KBM-7 (cell line): ENCODE measurements around the gene HSD11B1.

ENCODE experiments used
- DNase-seq: peaks from one replicate; pipeline ENCODE4 v3.0.0-alpha.2; 2015
- in situ Hi-C: fragments of 300-500 bp; cut with MboI; formaldehyde crosslinking; loops from 2 replicates; pipeline ENCODE4 v1.14.3; 2020; ENCODE audit warnings: low sequenced_read_pairs, low pct_unique_long_range_greater_than_20kb, mixed read lengths

The HSD11B1 gene

DNA sequence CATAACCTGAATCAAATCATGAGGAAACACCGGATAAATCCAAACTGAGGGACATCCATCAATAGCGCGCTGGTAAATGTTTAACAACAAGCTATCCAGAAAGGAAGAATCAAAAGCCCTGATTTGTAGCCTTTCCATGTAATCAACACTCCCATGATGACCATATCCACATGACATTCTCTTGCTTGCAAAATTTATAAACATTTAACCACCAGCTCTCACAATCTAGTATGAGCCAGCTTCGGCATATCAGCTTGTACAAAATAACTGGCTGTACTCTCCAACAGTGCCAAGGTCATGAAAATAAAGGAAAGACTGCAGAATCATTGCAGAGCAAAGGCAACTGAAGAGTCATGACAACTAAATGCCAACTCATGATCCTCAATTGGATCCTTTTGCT, 15.7 kb downstream of the HSD11B1 start:
- in situ Hi-C loops, result no loop called here
- DNase-seq, result no peak

DNA sequence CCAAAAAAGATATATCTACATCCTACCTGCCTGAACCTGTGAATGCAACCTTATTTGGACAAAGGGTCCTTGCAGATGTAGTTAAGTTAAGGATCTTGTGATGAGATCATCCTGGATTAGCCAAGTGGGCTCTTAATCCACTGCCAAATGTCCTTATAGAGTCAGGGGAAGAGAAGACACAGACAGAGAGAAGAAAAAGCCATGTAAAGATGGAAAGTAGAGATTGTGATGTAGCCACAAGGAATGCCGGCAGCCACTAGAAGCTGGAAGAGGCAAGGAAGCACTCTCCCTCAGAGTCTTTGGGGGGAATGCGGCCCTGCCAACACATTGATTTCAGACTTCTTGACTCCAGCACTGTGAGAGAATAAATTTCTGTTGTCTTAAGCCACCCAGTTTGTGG, 16.2 kb downstream of the HSD11B1 start:
- no peak for DNase-seq
- in situ Hi-C loops, result no loop called here

DNA sequence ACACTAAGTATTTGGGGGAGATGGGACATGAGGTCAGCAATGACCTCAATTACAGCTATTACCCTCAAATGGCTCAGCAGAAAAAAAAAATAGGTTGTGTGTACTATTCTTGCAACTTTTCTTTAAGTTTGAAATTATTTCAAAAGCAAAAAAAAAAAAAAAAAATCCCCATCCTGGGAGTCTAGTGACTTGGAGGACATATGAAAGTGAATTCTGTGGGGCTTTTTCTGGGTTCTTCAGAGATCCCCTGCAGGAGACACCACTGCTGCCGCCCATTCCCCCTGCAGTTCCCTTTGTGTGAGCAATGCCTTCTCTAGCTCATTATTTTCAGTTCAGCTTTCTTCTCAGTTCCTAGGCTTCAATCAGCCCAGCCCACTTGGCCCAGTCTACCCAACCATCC, 16.7 kb downstream of the HSD11B1 start:
- DNase-seq, result no peak
- in situ Hi-C loops, result no loop called here

DNA sequence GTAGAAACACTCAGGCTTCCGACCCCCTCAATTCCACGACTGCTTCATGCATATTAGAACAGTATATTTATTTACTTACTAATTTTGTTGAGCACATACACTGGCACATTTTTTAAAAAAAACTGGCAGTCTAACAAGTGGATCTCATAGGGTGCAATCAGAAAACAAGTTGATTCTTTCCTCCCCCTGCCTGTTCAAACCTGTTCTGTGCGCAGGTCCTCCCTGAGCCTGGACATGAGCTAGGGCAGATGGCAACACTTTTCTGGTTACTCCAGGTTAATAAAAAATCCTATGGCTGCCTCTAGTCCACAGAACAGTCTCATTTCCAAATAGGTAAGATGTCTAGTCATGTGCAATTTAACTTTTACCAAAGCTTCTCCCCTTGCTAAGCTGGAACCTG, 18.6 kb downstream of the HSD11B1 start:
- in situ Hi-C loops, result no loop called here
- DNase-seq, result no peak

DNA sequence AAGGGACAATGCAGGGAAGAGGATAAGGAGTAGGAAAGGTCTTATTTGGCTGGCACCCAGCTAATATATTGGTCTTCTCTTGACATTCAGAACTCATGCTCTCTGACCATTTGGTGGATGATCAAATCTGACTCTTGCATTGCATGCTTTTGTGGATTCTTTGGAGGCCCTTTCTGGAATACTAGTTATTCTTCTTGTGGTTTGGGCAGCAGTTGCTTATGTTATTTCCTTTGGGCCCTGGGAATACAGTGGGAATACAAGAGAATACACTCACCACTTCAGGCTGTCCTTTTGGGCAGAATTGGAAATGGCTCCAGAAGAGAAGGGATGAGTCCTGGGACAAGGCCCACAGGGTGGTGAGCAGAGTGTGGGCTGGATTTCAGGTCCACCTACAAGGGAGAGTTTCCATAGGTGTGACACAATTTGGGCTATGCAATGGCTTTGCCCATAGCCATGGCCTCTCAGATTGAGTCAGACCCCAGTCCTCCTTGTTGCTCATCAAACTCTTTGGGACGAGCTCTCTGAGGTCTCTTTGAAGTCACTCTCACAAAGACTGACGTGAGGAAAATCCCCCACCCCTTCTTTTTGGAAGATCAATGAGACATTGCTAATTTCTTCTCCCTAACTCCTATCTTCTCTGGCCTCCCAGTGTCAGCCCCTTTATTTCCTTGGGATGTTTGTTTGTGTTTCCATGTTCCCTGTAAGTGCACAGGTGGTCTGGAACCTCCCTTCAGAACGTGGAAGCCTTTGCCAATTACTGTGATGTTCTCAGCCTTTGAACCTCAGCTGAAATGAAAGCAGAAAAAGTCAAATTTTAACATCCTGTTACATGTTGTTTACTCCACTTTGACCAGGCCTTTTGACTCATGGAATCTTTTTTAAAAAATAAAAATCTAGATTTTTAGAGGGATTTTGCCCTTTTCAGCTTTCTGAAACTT, 19.4 kb downstream of the HSD11B1 start:
- no peak for DNase-seq
- in situ Hi-C loops, result no loop called here

DNA sequence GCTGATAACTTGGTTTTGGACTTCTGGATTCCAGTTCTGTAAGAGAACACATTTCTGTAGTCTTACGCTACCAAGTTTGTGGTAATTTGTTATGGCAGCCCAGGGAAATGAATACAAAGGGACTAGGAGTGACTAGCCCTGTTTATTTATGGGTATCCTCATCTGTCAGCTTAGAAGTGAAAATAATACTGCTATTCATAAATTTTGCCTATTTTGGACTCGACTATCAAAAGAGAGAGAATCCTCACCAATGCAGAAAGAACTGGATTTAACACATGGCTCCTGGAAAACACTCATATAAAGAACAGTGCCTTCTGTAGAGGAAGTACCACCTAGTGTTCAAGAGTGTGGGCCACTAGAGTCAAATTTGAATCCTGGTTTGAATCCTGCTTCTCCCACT, 22.6 kb downstream of the HSD11B1 start:
- no peak for DNase-seq
- in situ Hi-C loops, result no loop called here

DNA sequence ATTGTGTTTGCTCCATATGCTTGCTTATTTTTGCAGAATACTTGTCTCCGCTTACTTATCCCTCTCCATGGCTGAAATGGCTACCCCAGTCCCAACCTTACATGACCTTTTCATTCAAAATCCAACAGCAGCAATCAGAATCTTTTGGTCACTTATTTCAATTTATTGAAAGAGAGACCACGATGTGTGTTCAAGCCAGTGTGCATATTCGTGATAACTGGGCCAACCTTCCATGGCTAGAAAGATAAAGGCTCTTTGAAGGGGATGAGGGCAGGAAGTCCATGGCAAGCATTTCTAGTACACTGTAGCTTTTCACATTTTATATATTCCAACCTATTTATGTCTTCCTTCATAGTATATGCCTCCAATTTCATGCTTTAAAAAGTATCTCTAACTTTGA, 23.1 kb downstream of the HSD11B1 start:
- in situ Hi-C loops, result no loop called here
- no peak for DNase-seq

DNA sequence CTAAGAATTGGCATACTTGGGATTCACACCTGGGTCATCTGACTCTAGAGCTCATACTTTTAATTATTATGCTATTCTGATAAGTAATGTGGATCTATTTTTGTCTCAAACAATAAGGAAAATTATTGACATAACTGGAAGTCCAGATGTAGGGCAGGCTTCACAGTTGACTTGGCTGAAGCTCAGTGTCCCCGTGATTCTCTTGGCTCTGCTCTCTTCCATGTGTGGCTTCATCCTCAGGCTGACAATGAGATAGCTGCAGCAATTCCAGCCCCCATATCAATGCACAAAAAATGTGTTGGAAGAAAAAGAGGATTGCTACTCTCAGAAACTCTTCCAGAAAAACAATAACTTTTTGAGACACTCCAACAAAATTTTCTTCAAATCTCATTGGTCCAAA, 23.8 kb downstream of the HSD11B1 start:
- DNase-seq, result no peak
- in situ Hi-C loops, result no loop called here

DNA sequence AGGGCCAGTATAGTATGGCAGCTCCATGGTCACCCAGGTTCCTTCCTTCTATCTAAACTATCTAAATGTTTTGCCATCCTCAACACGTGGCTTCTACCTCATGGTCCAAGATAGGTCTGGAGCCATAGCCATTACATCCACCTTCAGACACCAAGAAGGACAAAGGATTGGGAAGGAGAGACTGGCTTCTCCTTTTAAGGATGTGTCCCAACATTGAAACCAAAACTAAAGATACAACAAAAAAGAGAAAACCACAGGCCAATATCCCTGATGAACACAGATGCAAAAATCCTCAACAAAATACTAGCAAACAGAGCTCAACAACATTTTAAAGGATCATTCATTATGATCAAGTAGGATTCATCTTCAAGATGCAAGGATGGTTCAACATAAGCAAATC, 24.8 kb downstream of the HSD11B1 start:
- in situ Hi-C loops, result no loop called here
- DNase-seq, result no peak

DNA sequence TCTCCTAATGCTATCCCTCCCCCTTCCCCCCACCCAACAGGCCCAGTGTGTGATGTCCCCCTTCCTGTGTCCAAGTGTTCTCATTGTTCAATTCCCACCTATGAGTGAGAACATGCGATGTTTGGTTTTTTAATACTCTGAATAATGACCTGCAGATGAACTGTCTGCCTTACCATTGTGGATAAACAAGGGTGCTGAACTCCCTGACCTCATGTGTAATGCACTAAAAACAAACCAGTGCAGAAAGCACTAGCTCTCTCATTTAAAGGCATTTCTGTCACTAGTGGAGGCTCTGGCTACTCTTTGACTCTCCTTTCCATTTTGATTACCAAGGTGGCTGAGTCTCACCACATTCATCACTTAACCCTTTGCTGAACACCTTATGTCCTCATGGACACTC, 28.1 kb downstream of the HSD11B1 start:
- DNase-seq, result no peak
- in situ Hi-C loops, result no loop called here

DNA sequence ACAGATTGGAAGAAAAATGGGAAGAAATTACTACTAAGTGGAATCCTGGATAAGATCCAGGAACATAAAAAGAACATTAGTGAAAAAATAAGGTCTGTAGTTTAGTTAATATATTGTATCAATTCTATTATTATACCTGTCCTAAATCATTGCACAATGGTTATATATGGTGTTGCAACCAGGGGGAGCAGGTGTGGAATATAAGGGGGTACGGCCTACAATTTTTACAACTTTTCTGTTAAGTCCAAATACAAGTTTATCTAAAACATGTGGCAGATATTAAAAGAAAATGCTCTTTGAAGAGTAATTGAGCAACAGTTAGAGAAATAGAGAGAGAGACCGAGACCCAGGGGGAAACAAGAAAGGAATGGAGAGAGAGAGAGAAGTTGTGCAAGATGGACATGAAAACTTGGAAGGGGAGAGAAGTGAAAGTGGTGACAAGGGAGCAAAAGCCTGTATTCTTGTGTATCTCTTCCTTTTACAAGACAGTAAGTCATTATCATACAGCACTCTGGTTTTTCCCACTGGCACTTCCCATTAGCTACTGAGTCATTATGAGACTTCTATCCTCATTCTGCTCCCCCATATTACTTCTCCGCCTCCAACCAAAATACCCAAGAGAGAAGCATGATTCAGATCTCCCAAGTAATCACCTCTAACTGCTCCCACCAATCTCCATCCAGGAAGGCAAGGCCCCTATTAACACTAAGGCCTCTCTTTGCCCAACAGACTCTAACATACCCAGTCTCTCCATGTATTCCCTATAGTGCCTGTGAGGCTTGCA, 29.0 kb downstream of the HSD11B1 start:
- no peak for DNase-seq

DNA sequence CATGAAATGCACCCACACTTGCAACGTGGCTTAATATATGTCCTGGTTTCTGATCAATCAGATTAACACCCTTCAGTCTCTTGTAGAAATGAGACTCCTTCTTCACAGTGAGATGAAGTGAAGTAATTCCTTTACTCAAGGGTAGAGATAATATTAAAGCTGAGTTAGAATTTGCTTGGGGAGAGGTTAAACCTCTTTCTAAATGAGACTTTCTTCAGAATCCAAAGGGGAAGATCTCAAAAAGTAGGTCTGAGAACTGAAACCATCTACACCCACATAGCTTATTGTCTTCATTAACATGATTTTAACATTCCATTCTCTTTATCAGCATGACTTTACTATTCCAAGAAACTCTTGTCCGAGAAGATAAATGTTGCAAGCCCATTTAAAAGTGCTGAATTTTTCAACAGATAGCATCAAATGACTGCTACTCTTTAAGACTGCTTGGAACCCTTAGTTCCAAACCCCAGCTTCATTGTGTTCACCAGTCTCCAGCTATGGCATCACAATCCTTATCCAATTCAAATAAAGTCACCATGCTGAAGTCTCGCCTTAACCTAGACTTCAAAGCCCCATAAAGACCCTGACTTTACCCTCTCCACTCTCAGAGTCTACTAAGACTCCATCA, 32.0 kb downstream of the HSD11B1 start:
- DNase-seq, result no peak
- in situ Hi-C loops, result no loop called here

More for the DNA sequence above, 29.0 kb downstream of the HSD11B1 start:
- in situ Hi-C loops, result no loop called here

DNA sequence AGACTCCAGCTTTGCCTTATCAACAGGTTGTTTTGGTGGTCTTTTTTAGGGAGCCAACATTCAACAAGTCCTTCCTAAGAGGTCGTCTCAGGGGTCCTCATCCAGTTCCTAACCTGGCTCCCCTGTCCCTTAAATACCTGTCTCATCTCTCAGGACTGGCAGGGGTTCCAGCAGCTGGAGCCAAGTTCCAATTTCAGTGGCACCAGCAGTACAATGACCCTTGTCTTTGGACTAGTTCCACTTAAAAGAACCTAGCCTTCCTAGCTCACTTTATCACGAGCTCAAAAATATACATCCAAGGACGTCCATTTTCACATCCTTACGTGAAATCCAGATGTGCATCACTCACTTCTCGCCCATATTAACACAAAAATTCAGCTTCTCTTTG, 32.5 kb downstream of the HSD11B1 start:
- DNase-seq, result no peak
- in situ Hi-C loops, result no loop called here

DNA sequence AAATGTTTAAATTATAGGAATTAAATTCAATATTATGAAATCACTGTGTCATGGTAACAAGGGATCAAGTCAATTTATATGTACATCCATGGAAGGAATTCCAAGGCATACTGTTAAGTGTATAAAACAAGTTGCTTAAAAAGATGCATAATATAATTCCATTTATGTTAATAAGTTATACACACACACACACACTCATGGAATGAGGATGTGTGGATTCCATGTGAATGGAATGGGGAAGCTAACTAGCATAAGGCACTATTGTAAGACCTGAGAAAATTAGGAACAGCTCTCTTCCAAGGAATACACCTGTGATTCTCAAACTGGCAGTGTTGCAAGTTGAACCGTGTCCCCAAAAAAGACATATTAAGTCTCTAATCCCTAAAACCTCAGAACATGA, 33.6 kb downstream of the HSD11B1 start:
- DNase-seq, result no peak
- in situ Hi-C loops, result no loop called here

DNA sequence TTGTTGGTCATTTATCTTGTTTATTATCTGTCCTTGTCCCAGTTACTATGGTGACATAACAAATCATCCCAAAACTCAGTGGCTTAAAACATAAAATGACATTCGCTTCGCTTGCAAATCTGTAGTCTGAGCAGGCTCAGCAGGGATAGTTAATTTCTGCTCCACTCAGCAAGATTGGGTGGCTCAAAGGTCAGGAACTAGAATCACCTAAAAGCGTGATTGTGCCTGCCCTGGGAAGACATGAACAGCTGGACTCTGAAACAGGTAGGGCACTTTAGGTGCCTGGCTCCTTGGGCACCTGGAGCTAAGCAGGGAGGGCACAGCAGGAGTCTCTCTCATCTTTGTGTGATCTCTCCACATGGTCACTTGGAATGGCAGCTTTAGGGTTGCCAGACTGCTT, 36.5 kb downstream of the HSD11B1 start:
- no peak for DNase-seq
- in situ Hi-C loops, result no loop called here

DNA sequence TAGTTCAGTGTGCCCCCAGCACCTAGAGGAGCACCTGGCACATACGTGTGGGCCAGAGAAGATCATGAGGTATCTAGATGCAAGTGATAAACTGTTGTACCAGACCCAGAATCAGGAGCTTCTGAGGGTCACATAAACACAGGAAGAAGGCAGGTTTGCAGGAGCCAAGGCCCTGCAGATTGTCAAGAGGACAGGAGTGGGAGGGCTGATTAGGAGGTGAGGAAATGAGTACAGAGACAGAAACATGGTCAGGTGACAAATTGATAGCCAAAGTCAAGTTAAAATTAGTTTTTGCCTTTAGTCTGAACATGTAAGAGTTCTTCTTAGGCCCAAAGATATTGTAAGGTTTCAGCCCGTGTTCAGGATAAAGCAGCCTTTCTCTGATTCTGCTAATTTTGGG, 37.2 kb downstream of the HSD11B1 start:
- no peak for DNase-seq

DNA sequence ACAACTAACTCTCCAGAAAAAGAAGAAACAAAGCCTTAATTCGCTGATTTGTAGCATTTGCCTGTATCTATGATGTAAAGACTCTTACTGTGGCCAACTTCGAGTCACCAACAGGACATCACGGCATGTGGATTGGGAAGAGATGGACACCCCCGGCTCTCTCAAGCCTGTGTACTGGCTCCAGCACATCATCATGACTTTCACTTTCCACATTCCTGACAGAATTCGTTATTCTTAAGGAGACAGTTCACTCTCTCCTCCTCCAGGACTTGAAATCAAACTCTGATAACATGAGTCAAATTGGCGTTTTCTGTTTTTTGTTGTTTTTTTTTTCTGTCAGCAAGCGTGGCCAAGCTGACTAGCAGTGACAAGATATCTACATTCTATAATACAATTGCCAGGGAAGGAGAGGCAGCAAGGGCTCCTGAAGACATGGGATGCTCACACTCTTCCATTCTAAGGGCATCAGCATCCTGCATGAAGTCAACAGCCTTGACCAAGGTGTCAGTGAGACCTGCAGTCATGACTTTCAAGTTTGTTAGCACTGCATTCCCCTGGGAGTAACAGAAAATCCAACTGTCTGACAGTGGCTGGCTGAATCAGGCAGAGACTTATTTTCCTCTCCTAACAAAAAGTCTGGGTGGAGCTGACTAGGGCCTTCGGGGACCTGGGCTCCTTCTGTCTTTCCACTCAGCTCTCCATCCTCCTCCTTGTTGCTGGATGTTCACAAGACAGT, 37.9 kb downstream of the HSD11B1 start:
- no peak for DNase-seq
- in situ Hi-C loops, result no loop called here

More for the DNA sequence above, 37.2 kb downstream of the HSD11B1 start:
- in situ Hi-C loops, result no loop called here

DNA sequence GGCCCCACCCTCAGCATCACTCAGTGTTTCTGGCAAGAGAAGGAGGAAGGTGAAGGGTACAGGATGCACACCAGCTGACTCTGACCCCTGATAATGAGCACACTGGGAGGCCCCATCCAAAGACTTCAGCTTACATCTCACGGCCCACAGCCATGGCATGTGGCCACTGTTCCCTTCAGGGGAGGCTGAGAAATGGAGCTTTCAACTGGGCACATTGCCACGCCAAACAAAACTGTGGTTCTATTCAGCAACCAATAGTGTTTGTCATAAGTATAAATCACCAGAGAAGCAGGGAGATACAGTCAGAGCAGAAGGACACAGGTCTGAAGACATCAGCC, 38.5 kb downstream of the HSD11B1 start:
- in situ Hi-C loops, result no loop called here
- no peak for DNase-seq

DNA sequence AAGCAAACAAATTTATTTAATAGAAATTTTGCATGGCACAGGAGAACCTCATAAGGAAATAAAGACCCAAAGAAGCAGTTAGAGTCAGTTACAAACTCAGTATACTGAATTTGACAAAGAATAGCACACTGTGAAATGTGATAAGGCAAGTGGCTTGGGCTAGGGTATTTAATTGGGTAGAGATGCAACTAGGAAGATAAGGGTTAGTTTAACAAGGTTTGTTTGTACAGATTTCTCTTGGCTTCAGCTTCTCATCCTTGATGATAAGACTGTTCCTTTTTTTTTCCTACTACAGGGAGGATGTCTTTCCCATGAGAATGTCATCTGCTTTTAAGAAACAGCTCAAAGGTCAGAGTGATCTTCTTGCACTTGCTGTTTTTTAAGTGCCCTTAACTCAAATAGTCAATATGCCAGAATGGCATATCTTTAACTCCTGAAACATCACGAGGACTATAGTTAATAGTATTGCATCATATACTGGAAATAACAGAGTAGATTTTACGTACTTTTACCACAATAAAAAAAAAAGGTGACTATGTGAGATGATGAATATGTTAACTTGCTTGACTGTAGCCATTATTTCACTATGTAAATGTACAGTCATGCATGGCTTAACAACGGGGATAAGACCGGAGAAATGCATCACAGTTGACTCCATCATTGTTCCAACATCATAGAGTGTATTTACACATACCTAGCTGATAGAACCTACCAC, 42.0 kb downstream of the HSD11B1 start:
- in situ Hi-C loops, result no loop called here
- no peak for DNase-seq
